Retinal pigment epithelial cell (primary cell): ENCODE data around the gene MFSD6.
A peak's percentile ranks its signal among the peaks of the same experiment; 100 is the strongest.

Experiments
- DNase-seq: peaks from one replicate; pipeline ENCODE4 v3.0.0-alpha.2; 2010; ENCODE audit warnings: low read depth
- H3K4me3 ChIP-seq: 2 replicates; pipeline ENCODE4 v1.5.1; 2011; ENCODE audit warnings: mild to moderate bottlenecking, low read length, control low read depth, moderate library complexity
- CTCF ChIP-seq: conservative IDR thresholded peaks from 2 replicates; pipeline ENCODE4 v1.5.1; 2011; ENCODE audit warnings: low read depth, low read length, control low read depth, inconsistent platforms

MFSD6 gene

GRCh38 chr2:190537765-190538164 is 129.6 kb downstream of the MFSD6 start:
- no peak for TF ChIP-seq CTCF
- DNase-seq = peak; percentile 52
- no peak overlapping the region for H3K4me3 ChIP-seq

- no peak overlapping the region for H3K4me3 ChIP-seq
- TF ChIP-seq CTCF = no peak
- no peak for DNase-seq
These were observed 130.0 kb downstream of the MFSD6 start for GRCh38 chr2:190538201-190538600.

- no peak for TF ChIP-seq CTCF
- no peak overlapping the region for H3K4me3 ChIP-seq
- no peak for DNase-seq
These were observed 131.9 kb downstream of the MFSD6 start for GRCh38 chr2:190540048-190540447.

DNA sequence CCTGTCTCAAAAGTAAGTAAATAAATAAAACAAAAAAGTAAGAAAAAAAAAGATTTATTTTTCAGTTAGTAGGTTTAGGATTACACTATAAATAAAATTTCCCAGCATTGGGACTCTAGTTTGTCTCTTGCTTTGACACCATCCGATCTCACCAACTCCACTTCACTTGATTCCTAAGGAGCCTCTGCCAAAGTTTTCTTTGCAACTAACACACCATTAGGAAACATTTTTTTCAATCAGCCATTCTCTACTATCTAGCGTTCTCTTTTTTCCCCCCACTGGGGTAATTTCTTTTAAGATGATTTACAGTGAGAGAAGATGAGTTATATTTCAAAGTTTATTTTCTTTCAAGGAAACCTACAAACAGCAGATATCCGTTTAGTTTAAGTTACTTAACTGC is 136.9 kb downstream of the MFSD6 start:
- no peak for DNase-seq
- no peak overlapping the region for H3K4me3 ChIP-seq
- no peak for TF ChIP-seq CTCF

DNA sequence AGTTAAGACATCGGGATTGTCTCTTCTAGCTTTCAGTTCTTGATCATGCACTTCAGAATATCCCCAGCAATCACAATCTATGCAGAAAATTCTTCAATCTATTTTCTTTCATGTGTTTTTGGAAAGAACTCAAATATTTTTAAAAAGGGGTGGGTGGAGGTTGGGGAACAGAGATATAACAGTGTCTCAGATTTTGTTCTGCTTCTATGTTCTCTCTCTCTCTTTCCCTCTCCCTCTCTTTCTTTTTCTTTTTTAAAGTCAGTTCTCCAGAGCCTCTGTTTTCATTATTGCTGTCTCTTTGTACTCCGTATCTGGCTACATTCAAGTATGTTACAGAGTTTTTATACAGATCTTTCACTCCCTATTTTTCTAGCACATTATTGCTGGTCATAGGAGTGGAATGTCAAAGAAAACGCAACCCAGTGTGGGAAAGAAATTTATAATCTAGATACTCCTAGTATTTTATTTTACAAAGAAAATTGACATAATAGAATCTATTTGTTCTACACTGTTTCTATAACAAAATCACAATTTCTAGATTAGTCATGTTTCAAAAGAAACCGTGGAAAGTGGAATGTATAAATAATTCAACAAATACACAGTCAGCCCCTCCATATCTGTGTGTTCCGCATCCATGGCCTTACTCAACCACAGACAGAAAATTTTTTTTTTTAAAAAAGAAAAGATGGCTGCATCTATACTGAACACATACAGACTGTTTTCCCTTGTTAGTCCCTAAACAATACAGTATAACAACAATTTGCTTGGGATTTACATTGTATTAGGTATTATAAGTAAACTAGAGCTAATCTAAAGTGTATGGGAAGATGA is 137.6 kb downstream of the MFSD6 start:
- no peak for DNase-seq
- TF ChIP-seq CTCF = no peak
- H3K4me3 ChIP-seq = no peak overlapping the region

- TF ChIP-seq CTCF = no peak
- no peak overlapping the region for H3K4me3 ChIP-seq
- no peak for DNase-seq
These were observed 138.6 kb downstream of the MFSD6 start for GRCh38 chr2:190546734-190547133.

GRCh38 chr2:190547886-190548285 is 139.7 kb downstream of the MFSD6 start:
- no peak for DNase-seq
- TF ChIP-seq CTCF = no peak
- no peak overlapping the region for H3K4me3 ChIP-seq
